G401 (cell line): ENCODE data around the gene AMZ2. TPM values are rescaled to one million over a fixed set of nuclear protein-coding genes. Genes with fewer than 3 reads are reported as not detected.
"Not testable (repeated sequence)": the region's sequence is repeated elsewhere in the genome, so short reads cannot be mapped to it uniquely, and the experiment has no call there.

Source experiments
- DNase-seq: peaks from one replicate; pipeline ENCODE4 v3.0.0-alpha.2; 2015; ENCODE audit warnings: low spot score
- in situ Hi-C: cut with HindIII; loops from 2 replicates; pipeline ENCODE4 v1.10.0; 2016; ENCODE audit warnings: low sequenced_read_pairs, mixed read lengths
- total RNA-seq: library from RNA; depleted of rRNA; stranded (reverse); fragments of >200 nt; shearing (Covaris generic); gene quantifications from 2 replicates; pipeline ENCODE4 v1.2.3, GENCODE V29; 2014; rRNA removed

Gene AMZ2, protein sequence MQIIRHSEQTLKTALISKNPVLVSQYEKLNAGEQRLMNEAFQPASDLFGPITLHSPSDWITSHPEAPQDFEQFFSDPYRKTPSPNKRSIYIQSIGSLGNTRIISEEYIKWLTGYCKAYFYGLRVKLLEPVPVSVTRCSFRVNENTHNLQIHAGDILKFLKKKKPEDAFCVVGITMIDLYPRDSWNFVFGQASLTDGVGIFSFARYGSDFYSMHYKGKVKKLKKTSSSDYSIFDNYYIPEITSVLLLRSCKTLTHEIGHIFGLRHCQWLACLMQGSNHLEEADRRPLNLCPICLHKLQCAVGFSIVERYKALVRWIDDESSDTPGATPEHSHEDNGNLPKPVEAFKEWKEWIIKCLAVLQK
- total RNA-seq = 142 and 144 TPM in 2 replicates

DNA sequence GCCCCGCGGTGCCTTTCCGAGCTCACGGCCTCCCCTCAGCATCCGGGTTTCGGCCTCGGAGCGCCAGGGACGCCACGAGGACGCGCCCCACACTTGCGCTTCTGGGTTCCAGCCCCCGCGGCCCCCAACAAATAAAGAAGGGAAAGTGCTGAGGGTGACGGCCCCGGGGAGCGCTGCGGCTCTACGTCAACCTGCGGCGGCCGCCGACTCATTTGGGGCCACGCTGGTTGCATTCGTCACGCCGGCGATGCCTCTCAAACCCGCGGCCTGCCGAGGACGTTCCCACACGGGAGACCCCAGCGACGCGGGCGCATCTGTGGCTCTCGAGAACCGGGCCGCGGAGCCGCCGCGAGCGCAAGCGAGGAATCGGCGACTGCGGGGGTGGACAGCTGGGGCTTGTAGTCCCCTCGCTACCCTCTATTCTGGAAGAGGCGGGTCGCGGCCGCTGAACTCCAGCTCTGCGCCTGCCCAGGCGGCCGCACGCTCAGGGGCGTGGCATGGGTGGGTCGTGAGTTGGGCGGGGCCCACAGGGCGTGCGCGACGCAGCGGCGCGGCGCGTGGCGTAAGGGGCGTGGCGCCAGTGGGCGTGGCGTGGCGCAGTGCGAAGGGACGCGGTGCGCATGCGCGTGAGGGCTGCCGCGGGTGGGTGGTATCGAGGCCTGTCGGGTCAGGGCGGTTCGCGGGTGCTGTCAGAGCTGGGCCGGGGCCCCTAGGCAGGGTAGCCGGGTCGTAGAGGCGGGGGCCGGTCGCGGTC is at the start of gene AMZ2:
Gene AMZ2, plus strand, starts transcription at position 599 of the 754 bp plus-strand sequence. CDS start 2,145 bp downstream, outside the sequence.
- in situ Hi-C loops = no loop called here
- DNase-seq = peak; percentile 93

DNA sequence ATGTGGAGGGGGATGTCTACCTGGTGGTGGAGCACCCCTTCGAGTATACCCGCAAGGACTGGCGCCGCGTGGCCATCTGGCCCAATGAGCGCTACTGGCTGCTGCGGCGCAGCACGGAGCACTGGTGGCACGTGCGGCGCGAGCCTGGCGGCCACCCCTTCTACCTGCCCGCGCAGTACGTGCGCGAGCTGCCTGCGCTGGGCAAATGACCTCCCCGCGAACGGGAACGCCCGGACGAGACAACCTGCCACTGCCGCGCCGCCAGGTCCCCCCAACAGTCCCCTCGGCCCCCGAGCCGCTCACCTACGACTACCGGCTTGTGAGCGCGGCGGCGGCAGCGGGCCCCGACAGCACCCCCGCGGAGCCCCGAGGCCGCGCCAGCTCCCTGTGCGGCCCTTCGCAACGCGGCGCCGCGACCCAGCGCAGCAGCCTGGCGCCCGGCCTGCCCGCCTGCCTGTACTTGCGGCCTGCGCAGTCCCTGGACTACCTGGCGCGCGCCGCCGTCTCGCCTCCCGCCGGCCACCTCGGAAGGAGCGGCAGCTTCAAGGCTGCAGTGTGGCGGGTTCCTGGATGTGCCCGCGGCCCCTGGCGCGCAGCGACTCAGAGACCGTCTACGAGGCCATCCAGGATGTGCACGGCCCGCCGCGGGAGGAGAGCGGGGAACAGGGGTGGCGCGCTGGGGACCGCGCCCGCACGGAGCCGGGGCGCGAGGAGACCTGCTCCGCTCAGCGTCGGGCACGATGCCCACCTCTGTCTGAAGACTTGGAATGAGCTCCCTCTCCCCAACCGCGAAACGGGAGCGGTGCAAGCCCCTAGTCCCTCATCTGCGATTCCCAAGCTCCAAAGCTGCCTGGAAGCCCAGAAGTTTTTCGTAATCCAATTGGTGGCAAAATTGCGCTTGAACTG is 48.7 kb upstream of the AMZ2 start:
- peak; percentile 29 for DNase-seq
- in situ Hi-C loops = no loop called here

DNA sequence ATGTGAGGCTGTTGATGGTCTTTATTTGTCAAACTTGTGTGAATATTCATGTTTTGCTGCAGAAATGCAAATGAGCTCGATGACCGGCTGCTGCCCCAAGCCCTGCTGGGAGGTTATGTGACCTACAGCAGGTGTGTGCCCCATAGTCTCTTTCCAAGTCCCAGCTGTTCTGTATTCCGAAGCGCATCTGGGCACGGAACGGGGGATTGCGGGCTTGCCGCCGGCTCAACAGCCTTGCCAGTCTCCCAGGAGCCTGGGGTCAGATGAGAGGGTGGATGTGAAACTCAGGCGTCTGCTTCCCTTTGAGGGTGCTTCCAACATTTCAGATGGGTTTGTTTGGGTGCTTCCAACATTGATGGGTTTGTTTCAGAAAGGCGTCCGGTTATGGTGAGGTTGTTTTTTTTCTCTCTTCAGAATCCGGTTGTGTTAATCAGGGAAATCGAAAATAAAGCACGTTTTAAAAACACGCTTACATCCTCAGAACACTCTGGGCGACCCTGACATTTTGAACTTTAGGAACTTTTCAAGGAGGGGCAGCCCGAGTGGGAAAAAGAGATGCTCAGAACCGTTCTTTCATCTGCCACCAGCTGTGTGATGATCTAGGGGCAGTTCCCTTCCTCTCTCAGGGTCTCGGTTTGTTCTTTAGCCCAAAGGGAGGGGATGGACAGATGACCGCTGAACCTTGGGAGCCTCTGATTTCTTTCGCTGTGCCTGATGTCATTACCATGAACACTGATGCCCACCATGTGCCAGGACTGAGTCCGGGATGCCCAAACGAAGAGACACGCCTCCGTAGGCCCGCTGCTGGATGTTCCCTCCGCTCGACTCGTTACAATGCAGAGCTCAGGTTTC is 47.8 kb upstream of the AMZ2 start:
- no peak for DNase-seq
- in situ Hi-C loops = no loop called here

DNA sequence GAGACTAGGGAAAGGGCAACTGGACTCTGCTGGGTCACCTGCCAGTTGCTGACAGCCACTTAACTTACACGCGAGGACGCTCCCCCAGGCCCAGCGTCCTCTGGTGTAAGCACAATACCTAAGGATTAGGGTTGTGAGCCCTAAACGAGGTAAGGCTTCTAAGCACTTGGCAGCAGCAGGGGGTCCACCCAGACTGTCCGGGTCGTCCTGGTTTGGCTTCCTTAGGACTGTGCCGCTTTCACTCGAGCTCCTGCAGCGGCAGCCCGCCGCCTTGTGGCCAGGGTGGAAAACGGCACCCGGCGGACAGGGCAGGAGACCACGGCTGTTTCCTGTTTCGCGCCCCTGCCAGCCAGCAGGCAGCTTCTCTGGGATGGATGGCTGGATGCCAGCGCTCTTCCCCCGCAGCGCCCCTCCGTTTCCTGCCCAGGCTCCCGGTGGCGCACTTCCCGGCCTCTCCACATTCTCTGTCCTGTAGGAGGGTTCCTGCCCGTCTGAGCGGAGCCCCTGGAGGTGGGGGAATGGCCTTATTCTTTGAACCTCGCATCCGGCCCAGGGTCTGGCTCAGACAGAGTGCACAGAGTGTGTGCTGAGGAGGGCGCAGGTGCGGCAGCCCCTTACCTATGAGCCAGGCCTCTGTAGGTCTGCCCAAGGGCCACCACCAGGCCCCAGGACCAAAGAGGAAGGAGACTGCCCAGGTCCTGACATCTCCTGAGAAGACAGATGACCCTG is 47.0 kb upstream of the AMZ2 start:
- in situ Hi-C loops = no loop called here
- DNase-seq = peak; percentile 74

DNA sequence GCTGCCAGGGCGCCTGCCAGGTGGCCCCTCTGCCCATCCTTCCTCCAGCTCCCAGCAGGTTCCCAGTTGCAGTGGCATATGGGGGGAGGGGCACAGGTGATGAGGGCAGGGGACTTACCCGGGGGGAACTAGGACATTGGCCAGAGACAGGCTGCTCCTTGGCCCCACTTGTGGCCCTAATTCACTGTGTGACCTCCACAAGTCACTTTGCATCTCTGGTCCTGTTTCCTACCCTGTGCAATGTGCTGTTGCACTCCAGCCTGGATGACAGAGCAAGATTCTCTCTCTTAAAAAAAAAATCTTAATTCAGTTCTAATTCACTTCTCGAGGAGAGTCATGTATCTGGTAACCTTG is 46.4 kb upstream of the AMZ2 start:
- DNase-seq, in situ Hi-C loops: not testable (repeated sequence)

DNA sequence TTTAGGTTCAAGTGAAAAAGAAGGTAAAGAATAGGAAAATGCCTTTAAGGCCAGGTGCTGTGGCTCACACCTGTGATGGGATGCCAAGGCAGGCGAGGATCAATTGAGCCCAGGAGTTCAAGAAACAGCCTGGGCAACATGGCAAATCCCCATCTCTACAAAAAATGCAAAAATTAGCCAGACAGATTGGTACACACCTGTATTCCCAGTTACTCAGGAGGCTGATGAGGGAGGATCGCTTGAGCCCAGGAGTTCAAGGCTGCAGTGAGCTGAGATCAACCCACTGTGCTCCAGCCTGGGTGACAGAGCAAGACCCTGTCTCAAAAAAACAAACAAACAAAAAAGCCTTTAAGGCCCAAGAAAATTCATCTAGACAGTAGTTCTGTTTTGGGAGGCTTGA is 45.5 kb upstream of the AMZ2 start:
- in situ Hi-C loops, DNase-seq: not testable (repeated sequence)

DNA sequence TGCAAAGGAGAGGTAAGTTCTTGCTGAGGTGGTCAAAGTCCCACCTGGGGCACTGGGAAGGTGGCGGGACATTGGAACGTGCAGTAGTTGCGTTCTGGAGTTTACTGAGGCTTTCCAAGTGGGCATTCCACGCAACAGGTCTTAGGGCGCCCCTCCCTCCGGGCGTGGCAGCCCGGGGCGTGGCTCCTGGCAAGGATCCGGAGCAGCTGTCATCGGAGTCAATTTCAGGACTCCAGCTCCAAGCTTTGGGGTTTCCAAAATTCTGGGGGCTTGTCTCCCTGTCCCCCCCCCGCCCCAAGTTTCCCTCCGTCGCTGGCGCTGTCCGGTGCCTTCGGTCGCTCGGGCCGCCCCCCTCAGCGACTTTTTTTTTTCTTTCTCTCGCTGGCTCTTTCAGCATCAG is 43.1 kb upstream of the AMZ2 start:
- DNase-seq = no peak
- in situ Hi-C loops = no loop called here

DNA sequence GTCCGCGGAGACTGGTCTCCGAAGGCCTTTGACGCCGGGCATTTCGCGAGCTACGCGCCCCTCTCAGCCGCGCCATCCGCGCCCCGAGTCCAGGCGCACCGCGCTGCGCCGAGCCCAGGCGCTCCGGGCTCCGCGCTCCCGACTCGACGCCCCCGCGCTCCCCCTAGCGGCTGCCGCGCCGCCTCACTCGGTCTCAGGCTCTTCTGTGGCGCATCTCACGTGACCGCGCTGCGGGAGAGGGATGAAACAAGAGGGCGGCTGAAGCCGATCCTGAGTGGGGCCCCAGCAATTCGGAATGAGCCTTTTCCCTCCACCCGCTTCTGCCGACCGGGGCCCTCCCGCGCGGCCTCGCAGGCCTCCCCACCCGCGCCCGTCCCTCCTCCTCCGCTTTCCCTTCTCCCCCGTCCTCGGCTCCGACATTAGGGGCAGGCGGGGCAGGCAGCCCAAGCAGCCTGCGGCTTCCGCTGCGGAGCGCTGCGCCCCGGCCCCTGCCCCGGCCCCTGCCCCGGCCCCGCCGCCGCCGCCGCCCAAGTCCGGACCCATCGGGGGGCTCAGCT is 42.5 kb upstream of the AMZ2 start:
- in situ Hi-C loops = no loop called here
- DNase-seq = peak; percentile 94

DNA sequence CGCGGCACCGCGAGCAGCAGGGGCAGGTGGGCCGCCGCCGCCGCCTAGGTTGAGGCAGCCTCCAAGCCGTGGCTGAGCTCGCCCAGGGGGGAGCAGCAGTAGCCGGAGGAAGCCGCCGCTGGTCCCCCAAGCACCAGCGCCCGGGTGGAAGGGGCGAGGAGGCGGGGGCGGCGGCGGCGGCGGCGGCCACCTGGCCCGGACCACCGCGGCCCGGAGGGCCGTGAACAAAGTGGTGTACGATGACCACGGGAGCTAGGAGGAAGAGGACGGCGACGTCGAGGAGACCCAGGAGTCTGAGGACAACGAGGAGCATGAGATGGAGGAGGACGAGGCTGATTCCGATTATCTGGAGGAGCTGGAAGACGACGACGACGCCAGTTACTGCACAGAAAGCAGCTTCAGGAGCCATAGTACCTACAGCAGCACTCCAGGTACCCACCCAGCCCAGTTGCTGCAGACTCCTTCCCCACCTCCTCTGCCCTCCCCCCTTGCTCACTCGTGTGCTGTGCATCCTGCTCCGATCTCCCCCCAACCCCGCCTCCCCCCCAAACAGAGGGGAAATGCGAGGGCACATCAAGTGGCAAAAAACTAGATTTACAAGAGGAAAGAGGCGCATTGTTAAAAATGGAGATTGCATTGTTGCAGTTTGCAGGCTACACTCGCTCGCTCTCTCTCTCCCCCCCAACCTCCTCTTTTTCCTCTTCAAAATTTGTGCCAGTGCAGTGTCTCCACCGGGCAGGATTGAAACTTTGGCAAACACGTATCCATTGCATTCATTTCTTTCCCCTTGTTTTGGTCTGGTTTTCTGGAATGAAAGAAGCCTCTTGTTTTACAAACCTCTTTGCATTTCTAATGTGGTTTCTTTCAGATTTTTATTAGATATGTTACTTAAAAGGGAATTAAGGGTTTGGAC is 41.8 kb upstream of the AMZ2 start:
- peak; percentile 63 for DNase-seq
- in situ Hi-C loops = no loop called here

DNA sequence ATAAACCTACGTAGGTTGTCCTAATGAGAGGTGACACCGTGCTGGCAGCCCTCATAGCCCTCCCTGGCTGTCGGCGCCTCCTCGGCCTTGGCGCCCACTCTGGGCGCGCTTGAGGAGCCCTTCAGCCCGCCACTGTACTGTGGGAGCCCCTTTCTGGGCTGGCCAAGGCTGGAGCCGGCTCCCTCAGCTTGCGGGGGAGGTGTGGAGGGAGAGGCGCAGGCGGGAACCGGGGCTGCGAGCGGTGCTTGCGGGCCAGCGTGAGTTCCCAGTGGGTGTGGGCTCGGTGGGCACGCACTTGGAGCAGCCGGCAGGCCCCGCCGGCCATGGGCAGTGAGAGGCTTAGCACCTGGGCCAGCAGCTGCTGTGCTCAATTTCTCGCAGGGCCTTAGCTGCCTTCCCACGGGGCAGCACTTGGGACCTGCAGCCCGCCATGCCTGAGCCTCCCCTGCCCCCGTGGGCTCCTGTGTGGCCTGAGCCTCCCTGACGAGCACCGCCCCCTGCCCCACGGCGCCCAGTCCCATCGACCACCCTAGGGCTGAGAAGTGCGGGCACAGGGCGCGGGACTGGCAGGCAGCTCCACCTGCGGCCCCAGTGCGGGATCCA is 40.1 kb upstream of the AMZ2 start:
- in situ Hi-C loops = no loop called here
- peak; percentile 31 for DNase-seq

DNA sequence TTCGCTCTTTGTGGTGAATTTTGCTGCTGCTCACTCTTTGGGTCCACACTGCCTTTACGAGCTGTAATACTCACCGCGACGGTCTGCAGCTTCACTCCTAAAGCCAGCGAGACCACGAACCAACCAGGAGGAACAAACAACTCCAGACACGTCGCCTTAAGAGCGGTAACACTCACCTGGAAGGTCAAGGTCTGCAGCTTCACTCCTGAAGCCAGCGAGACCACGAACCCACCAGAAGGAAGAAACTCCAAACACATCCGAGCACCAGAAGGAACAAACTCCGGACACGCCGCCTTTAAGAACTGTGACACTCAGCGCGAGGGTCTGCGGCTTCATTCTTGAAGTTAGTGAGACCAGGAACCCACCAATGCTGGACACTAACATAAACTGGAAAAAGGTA is 39.2 kb upstream of the AMZ2 start:
- in situ Hi-C loops = not testable (repeated sequence)

DNA sequence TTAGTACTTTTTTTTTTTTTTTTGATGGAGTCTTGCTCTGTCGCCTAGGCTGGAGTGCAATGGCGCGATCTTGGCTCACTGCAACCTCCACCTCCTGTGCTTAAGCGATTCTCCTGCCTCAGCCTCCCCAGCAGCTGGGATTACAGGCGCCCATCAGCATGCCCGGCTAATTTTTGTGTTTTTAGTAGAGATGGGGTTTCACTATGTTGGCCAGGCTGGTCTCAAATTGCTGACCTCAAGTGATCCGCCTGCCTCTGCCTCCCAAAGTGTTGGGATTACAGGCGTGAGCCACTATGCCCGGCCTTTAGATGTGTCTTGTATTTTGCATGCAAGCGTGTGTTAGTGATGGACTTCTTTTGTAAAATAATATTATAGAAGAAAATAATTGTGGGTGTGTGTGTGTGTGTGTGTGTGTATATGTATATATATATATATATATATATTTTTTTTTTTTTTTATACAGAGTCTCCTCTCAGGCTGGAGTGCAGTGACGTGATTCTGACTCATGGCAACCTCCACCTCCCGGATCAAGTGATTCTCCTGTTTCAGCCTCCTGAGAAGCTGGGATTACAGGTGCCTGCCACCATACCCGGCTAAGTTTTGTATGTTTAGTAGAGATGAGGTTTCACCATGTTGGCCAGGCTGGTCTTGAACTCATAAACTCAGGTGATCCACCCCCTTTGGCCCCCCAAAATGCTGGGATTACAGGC is 38.5 kb upstream of the AMZ2 start:
- DNase-seq, in situ Hi-C loops: not testable (repeated sequence)

More for the DNA sequence above, 39.2 kb upstream of the AMZ2 start:
- DNase-seq = not testable (repeated sequence)

DNA sequence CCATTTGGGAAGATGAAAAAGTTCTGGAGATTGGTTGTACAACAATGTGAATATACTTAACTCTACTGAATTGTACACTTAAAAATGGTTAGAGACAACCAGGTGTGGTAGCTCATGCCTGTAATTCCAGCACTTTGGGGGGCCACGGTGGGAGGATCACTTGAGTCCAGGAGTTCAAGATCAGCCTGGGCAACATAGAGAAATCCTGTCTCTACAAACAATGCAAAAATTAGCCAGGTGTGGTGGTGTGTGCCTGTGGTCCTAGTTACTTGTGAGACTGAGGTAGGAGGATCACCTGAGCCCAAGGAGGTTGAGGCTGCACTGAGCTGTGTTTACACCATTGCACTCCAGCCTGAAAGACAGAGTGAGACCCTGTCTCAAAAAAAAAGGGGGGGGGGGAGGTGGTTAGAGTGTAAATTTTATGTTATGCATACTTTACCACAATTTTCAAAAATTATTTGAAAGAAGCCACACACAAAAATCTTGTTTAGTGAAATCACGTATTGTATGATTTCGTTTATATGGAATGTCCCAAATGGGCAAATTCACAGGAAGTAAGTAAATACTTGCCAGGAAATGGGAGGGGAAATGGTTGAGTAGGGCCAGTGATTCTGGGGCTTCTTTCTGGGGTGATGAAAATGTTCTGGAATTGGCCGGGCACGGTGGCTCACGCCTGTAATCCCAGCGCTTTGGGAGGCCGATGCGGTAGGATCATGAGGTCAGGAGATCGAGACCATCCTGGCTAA is 37.1 kb upstream of the AMZ2 start:
- in situ Hi-C loops = no loop called here
- no peak for DNase-seq

DNA sequence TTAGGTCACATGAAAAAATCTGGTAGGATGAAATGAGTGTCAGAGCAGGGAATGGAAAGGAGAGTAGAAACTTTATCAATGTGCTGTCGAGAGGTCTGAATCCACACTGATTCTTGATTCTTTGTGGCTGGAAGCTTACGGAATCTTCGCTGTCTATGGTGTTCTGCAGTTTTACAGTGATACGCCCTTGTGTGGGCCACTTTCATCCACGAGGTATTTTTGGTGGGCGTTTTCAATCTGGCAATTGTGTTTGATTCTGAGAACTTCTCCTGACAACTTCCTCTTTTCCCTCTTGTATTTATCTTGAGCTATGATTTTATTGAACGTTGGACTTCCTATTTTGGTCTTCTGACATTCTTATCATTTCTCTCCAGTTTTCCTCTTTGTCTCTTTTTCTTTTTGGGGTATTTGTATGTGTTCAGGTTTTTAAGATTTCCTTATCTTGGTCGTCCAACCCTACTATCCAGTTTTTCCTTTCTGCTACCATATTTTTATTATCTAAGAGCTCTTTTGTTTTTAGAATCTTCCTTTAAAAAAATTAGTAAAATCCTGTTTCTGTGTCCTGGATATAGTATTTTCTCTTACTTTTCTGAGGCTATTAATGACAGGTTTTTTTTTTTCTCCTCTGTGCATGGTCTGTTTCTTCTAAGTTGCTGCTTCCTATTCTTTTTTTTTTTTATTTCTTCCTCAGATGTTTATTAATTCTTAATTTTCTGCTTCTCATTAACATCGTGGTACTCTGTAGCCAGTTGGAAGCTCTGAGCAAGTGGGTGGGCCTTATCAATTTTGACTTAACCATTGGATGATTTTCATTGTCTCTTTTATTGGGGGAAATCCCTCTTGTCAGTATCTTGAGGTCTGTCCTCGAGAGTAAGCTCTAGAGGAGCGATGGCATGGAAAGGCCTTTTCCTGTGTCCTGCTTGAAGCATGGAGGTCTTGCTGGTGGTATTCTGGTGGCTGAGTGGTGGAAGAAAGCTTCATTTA is 34.1 kb upstream of the AMZ2 start:
- in situ Hi-C loops, DNase-seq: not testable (repeated sequence)
